HepG2 (cell line): ENCODE results near the gene ZNF345. TPM values are rescaled to one million over a fixed set of nuclear protein-coding genes. Genes with fewer than 3 reads are reported as not detected.

Experiments used
- ARID4A ChIP-seq: sonication (generic); formaldehyde crosslinking; IDR thresholded peaks from 2 replicates; pipeline ENCODE4 v1.5.0; 2020; ENCODE audit warnings: mild to moderate bottlenecking, missing genetic modification reagents, borderline replicate concordance
- ASH2L ChIP-seq: fragments of 300-600, 200-600 bp; sonication (generic); IDR thresholded peaks from 2 replicates; pipeline ENCODE4 v1.7.0; 2017; ENCODE audit warnings: low read depth, mild to moderate bottlenecking, moderate library complexity, mixed read lengths, low read length; ENCODE audit not compliant: insufficient read length
- CHCHD3 ChIP-seq: sonication (generic); formaldehyde crosslinking; IDR thresholded peaks from 2 replicates; pipeline ENCODE4 v1.8.0; 2022; ENCODE audit warnings: mild to moderate bottlenecking, missing genetic modification reagents, moderate library complexity
- FOXA1 ChIP-seq, 2 experiments: fragments of 450-650 bp in 1 of 2; sonication (generic) in 1 of 2; formaldehyde crosslinking in 1 of 2; IDR thresholded peaks; 2 replicates each; pipeline versions ENCODE4 v1.4.0 to v1.6.1; 2016 to 2020; ENCODE audit warnings: missing genetic modification reagents in 1 of 2
- LRRFIP1 ChIP-seq: sonication (generic); formaldehyde crosslinking; conservative IDR thresholded peaks from 2 replicates; pipeline ENCODE4 v1.4.0; 2020; ENCODE audit warnings: missing genetic modification reagents
- MYC ChIP-seq: sonication (generic); formaldehyde crosslinking; IDR thresholded peaks from 2 replicates; pipeline ENCODE4 v1.9.0; 2021; ENCODE audit warnings: missing genetic modification reagents, borderline replicate concordance
- NFIB ChIP-seq: sonication (generic); formaldehyde crosslinking; IDR thresholded peaks from 2 replicates; pipeline ENCODE4 v1.9.0; 2021; ENCODE audit warnings: missing genetic modification reagents, mild to moderate bottlenecking, borderline replicate concordance
- NFRKB ChIP-seq: fragments of 450-650 bp; IDR thresholded peaks from 2 replicates; pipeline ENCODE4 v1.6.1; 2017
- PAXIP1 ChIP-seq: sonication (generic); formaldehyde crosslinking; conservative IDR thresholded peaks from 2 replicates; pipeline ENCODE4 v1.4.0; 2020; ENCODE audit warnings: mild to moderate bottlenecking, missing genetic modification reagents, moderate library complexity
- POLR2A ChIP-seq, 2 experiments: IDR thresholded peaks; 2 replicates each; pipeline ENCODE4 v1.6.1; 2011; ENCODE audit warnings: low read depth in 2 of 2, low read length in 2 of 2, mild to moderate bottlenecking in 1 of 2, moderate library complexity in 1 of 2; ENCODE audit not compliant: insufficient read depth in 1 of 2
- POLR2AphosphoS5 ChIP-seq: IDR thresholded peaks from 2 replicates; pipeline ENCODE4 v1.6.1; 2012; ENCODE audit warnings: low read depth, low read length
- ZNF136 ChIP-seq: sonication (generic); formaldehyde crosslinking; IDR thresholded peaks from 2 replicates; pipeline ENCODE4 v1.8.1; 2022; ENCODE audit warnings: low read depth, mild to moderate bottlenecking, moderate library complexity, missing genetic modification reagents
- ZNF333 ChIP-seq: sonication (generic); formaldehyde crosslinking; IDR thresholded peaks from 2 replicates; pipeline ENCODE4 v1.4.0; 2020; ENCODE audit warnings: mild to moderate bottlenecking, missing genetic modification reagents, borderline replicate concordance
- ZNF337 ChIP-seq: sonication (generic); formaldehyde crosslinking; IDR thresholded peaks from 2 replicates; pipeline ENCODE4 v1.5.1; 2020; ENCODE audit warnings: missing genetic modification reagents, low read depth, mild to moderate bottlenecking, borderline replicate concordance
- ZNF580 ChIP-seq: IDR thresholded peaks from 2 replicates; pipeline ENCODE4 v1.6.1; 2016; ENCODE audit warnings: low read depth, borderline replicate concordance
- ZNF788 ChIP-seq: sonication (generic); formaldehyde crosslinking; IDR thresholded peaks from 2 replicates; pipeline ENCODE4 v1.5.0; 2020; ENCODE audit warnings: mild to moderate bottlenecking, missing genetic modification reagents, borderline replicate concordance
- polyA plus RNA-seq, 8 experiments: library from polyadenylated mRNA; depleted of rRNA in 3 of 8; stranded (reverse) in 7 of 8; unstranded in 1 of 8; fragments of >200 nt; fragmentation: Illumina TruSeq in 4 of 8; extraction: Trizol in 4 of 8; gene quantifications; 2 replicates each; pipeline versions ENCODE4 v1.2.1 to v1.2.3, GENCODE V29; 2011 to 2016; ENCODE audit warnings: low read depth in 4 of 8, missing spikeins in 1 of 8, mixed read lengths in 1 of 8; ENCODE audit not compliant: insufficient read depth in 1 of 8
- total RNA-seq, 5 experiments: library from RNA; depleted of rRNA; stranded (reverse); fragments of >200 nt; fragmentation: Illumina TruSeq; extraction: Trizol; gene quantifications; 2 replicates each; pipeline ENCODE4 v1.2.3, GENCODE V29; 2016; ENCODE audit warnings: low read depth in 1 of 5

ZNF345 gene
- total and polyA plus RNA-seq, 2 of the 13 experiments (the other 11 are each of a cell fraction or from before 2014, with no cell fraction given) = 2.6 to 2.9 TPM

GRCh38 chr19:36849701-36850558, 746 bp upstream of the ZNF345 start (continued):
- TF ChIP-seq ARID4A (CRISPR knock-in tag) (no peak; the same call in 1 of the 2 replicates), CHCHD3 (no peak), FOXA1 (IDR thresholded peaks at IDR 0.05) (no peak), FOXA1 (CRISPR knock-in tag; IDR thresholded peaks at IDR 0.05) (no peak), ZNF788 (CRISPR knock-in tag) (no peak), ZNF337 (CRISPR knock-in tag) (no peak), ZNF333 (peak; percentile 72; the same call in 1 of the 2 replicates), NFIB (CRISPR knock-in tag) (no peak), MYC (peak; percentile 51; the same call in 1 of the 2 replicates), NFRKB (no peak), ZNF580 (CRISPR knock-in tag) (no peak), LRRFIP1 (CRISPR knock-in tag) (no peak), ASH2L (no peak), ZNF136 (CRISPR knock-in tag) (no peak; the same call in 1 of the 2 replicates), POLR2AphosphoS5 (no peak), POLR2A (IDR thresholded peaks at IDR 0.05; ENCODE audit: insufficient read depth in 1 of 2, low read depth in 2 of 2, low read length in 2 of 2) (peak; percentile 70 to 78), PAXIP1 (CRISPR knock-in tag) (no peak)
